Bronchial epithelial cell (primary cell): ENCODE data around the gene BABAM2. TPM values are rescaled to one million over a fixed set of nuclear protein-coding genes. Genes with fewer than 3 reads are reported as not detected.
A peak's percentile ranks its signal among the peaks of the same experiment; 100 is the strongest.

Experiments
- DNase-seq: peaks from one replicate; pipeline ENCODE4 v3.0.0-alpha.2; 2010; ENCODE audit warnings: low read depth
- FAIRE-seq: peaks from 2 replicates; lab custom pipeline; 2011; peaks lifted over from hg19 to GRCh38; lab: Jason Lieb, UNC
- H3K27me3 ChIP-seq: 2 replicates; pipeline ENCODE4 v1.5.1; 2011; ENCODE audit warnings: low read length; ENCODE audit not compliant: control insufficient read depth, insufficient read depth
- H3K36me3 ChIP-seq: 2 replicates; pipeline ENCODE4 v1.5.1; 2011; ENCODE audit warnings: low read length; ENCODE audit not compliant: control insufficient read depth, insufficient read depth
- H3K4me3 ChIP-seq: 2 replicates; pipeline ENCODE4 v1.5.1; 2011; ENCODE audit warnings: mild to moderate bottlenecking, low read depth, low read length, control low read depth
- CTCF ChIP-seq: IDR thresholded peaks from 2 replicates; pipeline ENCODE4 v1.5.1; 2011; ENCODE audit warnings: mild to moderate bottlenecking, moderate library complexity, low read length, control low read depth, inconsistent platforms; ENCODE audit not compliant: insufficient read depth, severe bottlenecking
- total RNA-seq: library from RNA; depleted of rRNA; stranded (reverse); fragments of >200 nt; gene quantifications from 2 replicates; pipeline ENCODE4 v1.2.1, GENCODE V29; 2014

BABAM2 gene
- total RNA-seq, 1 donor from 2014 or later: 8.4 TPM

GRCh38 chr2:28374331-28374730 lies 483.8 kb downstream of the BABAM2 start:
- DNase-seq (no peak), FAIRE-seq (no peak)
- TF ChIP-seq CTCF: no peak
- no peaks in the 10 kb centered on the region for H3K36me3 ChIP-seq
- no peaks in the 10 kb centered on the region for H3K27me3 ChIP-seq
- no peak overlapping the region for H3K4me3 ChIP-seq

- Histone ChIP-seq H3K27me3 (no peaks in the 10 kb centered on the region), H3K4me3 (no peak overlapping the region), H3K36me3 (no peaks in the 10 kb centered on the region)
- no peak for TF ChIP-seq CTCF
- FAIRE-seq (no peak), DNase-seq (no peak)
These were observed 484.7 kb downstream of the BABAM2 start for GRCh38 chr2:28375236-28375635.

- FAIRE-seq: no peak
- no peak for TF ChIP-seq CTCF
- Histone ChIP-seq H3K4me3 (no peak overlapping the region), H3K27me3 (no peaks in the 10 kb centered on the region), H3K36me3 (no peaks in the 10 kb centered on the region)
- DNase-seq: no peak
These were observed 485.5 kb downstream of the BABAM2 start for GRCh38 chr2:28375742-28376631.

- no peak for TF ChIP-seq CTCF
- Histone ChIP-seq H3K36me3 (no peaks in the 10 kb centered on the region), H3K27me3 (no peaks in the 10 kb centered on the region), H3K4me3 (peak overlapping the region; percentile 23)
- FAIRE-seq: no peak
- DNase-seq: peak; percentile 81
These were observed 486.8 kb downstream of the BABAM2 start for GRCh38 chr2:28377195-28377816.

- peak overlapping the region; percentile 23 for H3K4me3 ChIP-seq
- TF ChIP-seq CTCF: no peak
- DNase-seq: peak; percentile 96
- H3K36me3 ChIP-seq: no peaks in the 10 kb centered on the region
- FAIRE-seq: peak; percentile 88
- H3K27me3 ChIP-seq: no peaks in the 10 kb centered on the region
These were observed 487.6 kb downstream of the BABAM2 start for GRCh38 chr2:28377984-28378678.
